Measurements from ENCODE around the gene RPS19. TPM values are rescaled to one million over a fixed set of nuclear protein-coding genes. Genes with fewer than 3 reads are reported as not detected.

The RPS19 gene
- total RNA-seq, 1 donor from 2014 or later = 1,667 TPM

- Histone ChIP-seq H3K4me1 (peaks cover 16% of the 10 kb centered on the region), H3K27me3 (no peaks in the 10 kb centered on the region), H3K9me3 (no peaks in the 10 kb centered on the region), H3K4me3 (no peak within 1 kb of the TSS), H3K36me3 (peaks cover 4% of the 10 kb centered on the region), H3K27ac (peak within 1 kb of the TSS; percentile 42)
- ATAC-seq (peak; percentile 34), DNase-seq (no peak)
- intact Hi-C loops (cut with DNase I) = no loop called here
- no peak for TF ChIP-seq CTCF (IDR thresholded peaks at IDR 0.05)
Observed at GRCh38 chr19:41876847-41877832, 17.1 kb downstream of the RPS19 start, which contains the start of gene CD79A. TSS of gene CD79A (plus strand) at chr19:41877279. CDS start at chr19:41877305, 26 bp downstream.

GRCh38 chr19:41877916-41878905 is 18.2 kb downstream of the RPS19 start:
- no peak for DNase-seq
- TF ChIP-seq CTCF (IDR thresholded peaks at IDR 0.05) = no peak
- H3K4me1 ChIP-seq = peaks cover 11% of the 10 kb centered on the region
- H3K9me3 ChIP-seq = no peaks in the 10 kb centered on the region
- ATAC-seq = no peak
- intact Hi-C loops (cut with DNase I) = no loop called here
- no peaks in the 10 kb centered on the region for H3K36me3 ChIP-seq
- H3K27me3 ChIP-seq = no peaks in the 10 kb centered on the region
- peak overlapping the region; percentile 42 for H3K27ac ChIP-seq
- H3K4me3 ChIP-seq = no peak overlapping the region

GRCh38 chr19:41879080-41879479 is 19.0 kb downstream of the RPS19 start:
- Histone ChIP-seq H3K36me3 (no peaks in the 10 kb centered on the region), H3K9me3 (no peaks in the 10 kb centered on the region), H3K4me1 (peaks cover 7% of the 10 kb centered on the region), H3K27me3 (no peaks in the 10 kb centered on the region), H3K27ac (no peak overlapping the region), H3K4me3 (no peak overlapping the region)
- DNase-seq = no peak
- no peak for ATAC-seq
- intact Hi-C loops (cut with DNase I) = no loop called here
- TF ChIP-seq CTCF (IDR thresholded peaks at IDR 0.05) = no peak

GRCh38 chr19:41879670-41880328 is 19.7 kb downstream of the RPS19 start:
- no peak overlapping the region for H3K4me3 ChIP-seq
- no peak overlapping the region for H3K27ac ChIP-seq
- intact Hi-C loops (cut with DNase I) = no loop called here
- ATAC-seq (no peak), DNase-seq (no peak)
- TF ChIP-seq CTCF (IDR thresholded peaks at IDR 0.05) = no peak
- no peaks in the 10 kb centered on the region for H3K9me3 ChIP-seq
- H3K27me3 ChIP-seq = no peaks in the 10 kb centered on the region
- H3K4me1 ChIP-seq = peaks cover 11% of the 10 kb centered on the region
- H3K36me3 ChIP-seq = no peaks in the 10 kb centered on the region

- TF ChIP-seq CTCF (IDR thresholded peaks at IDR 0.05) = no peak
- Histone ChIP-seq H3K36me3 (no peaks in the 10 kb centered on the region), H3K9me3 (no peaks in the 10 kb centered on the region), H3K4me1 (peaks cover 17% of the 10 kb centered on the region), H3K27me3 (no peaks in the 10 kb centered on the region), H3K27ac (no peak overlapping the region), H3K4me3 (no peak overlapping the region)
- ATAC-seq = no peak
- DNase-seq = no peak
- intact Hi-C loops (cut with DNase I) = no loop called here
Observed at GRCh38 chr19:41880329-41880708, 20.3 kb downstream of the RPS19 start.

Measured in upper lobe of right lung (tissue), 1 donor.